Fibroblast of the aortic adventitia (primary cell): ENCODE results near the gene GATD1. TPM values are rescaled to one million over a fixed set of nuclear protein-coding genes. Genes with fewer than 3 reads are reported as not detected.

Source experiments
- DNase-seq: peaks from one replicate; pipeline ENCODE4 v3.0.0-alpha.2; 2010; ENCODE audit warnings: low read depth
- H3K4me3 ChIP-seq: 2 replicates; pipeline ENCODE4 v1.5.1; 2011; ENCODE audit warnings: low read depth, mild to moderate bottlenecking, control low read depth, low read length, moderate library complexity
- CTCF ChIP-seq: IDR thresholded peaks from 2 replicates; pipeline ENCODE4 v1.5.1; 2011; ENCODE audit warnings: mild to moderate bottlenecking, low read length, control low read depth, inconsistent platforms; ENCODE audit not compliant: insufficient read depth
- total RNA-seq: library from RNA; depleted of rRNA; stranded (reverse); fragments of >200 nt; gene quantifications from 2 replicates; pipeline ENCODE4 v1.2.3, GENCODE V29; 2012; ENCODE audit warnings: low replicate concordance

GATD1 gene
- total RNA-seq, 1 donor: 40.6 TPM

- H3K4me3 ChIP-seq: no peak overlapping the region
- TF ChIP-seq CTCF: no peak
- peak; percentile 30 for DNase-seq
Observed at GRCh38 chr11:790721-791564, 13.7 kb upstream of the GATD1 start.

GRCh38 chr11:789943-790342 is 12.7 kb upstream of the GATD1 start, which contains the start of gene CEND1:
Gene CEND1 (minus strand): TSS chr11:790090. CDS start chr11:788576, 1,514 bp downstream.
- H3K4me3 ChIP-seq: peak within 1 kb of the TSS; percentile 57
- peak; percentile 57 for DNase-seq
- TF ChIP-seq CTCF: no peak

GRCh38 chr11:788953-789940 is 12.0 kb upstream of the GATD1 start:
- no peak for DNase-seq
- TF ChIP-seq CTCF: no peak
- H3K4me3 ChIP-seq: peak overlapping the region; percentile 57

GRCh38 chr11:788009-788640 is 10.8 kb upstream of the GATD1 start:
- H3K4me3 ChIP-seq: no peak overlapping the region
- no peak for DNase-seq
- TF ChIP-seq CTCF: peak; percentile 9

GRCh38 chr11:787084-787675 is 9.9 kb upstream of the GATD1 start:
- TF ChIP-seq CTCF: no peak
- H3K4me3 ChIP-seq: no peak overlapping the region
- DNase-seq: no peak
